MM.1S (cell line): Measurements from ENCODE around the gene TRIM32.

ENCODE experiments used
- DNase-seq: peaks from one replicate; pipeline ENCODE4 v3.0.0-alpha.2; 2015
- H2AFZ ChIP-seq: fragments of 300-600 bp; sonication (generic); 2 replicates; pipeline ENCODE4 v1.6.0; 2016; ENCODE audit warnings: antibody characterized with exemption, low read length
- H3F3A ChIP-seq: fragments of 300-600 bp; sonication (generic); 2 replicates; pipeline ENCODE4 v1.6.1; 2016; ENCODE audit warnings: mild to moderate bottlenecking, antibody characterized with exemption, low read length, moderate library complexity, mixed read lengths; ENCODE audit not compliant: insufficient read depth
- H3K27ac ChIP-seq: fragments of 300-600 bp; sonication (generic); 2 replicates; pipeline ENCODE4 v1.5.1; 2016; ENCODE audit warnings: mild to moderate bottlenecking, low read length
- H3K27me3 ChIP-seq: fragments of 300-600 bp; sonication (generic); replicated peaks from 2 replicates; pipeline ENCODE4 v1.6.0; 2016; ENCODE audit warnings: low read length; ENCODE audit not compliant: insufficient read depth
- H3K36me3 ChIP-seq: fragments of 300-600 bp; sonication (generic); replicated peaks from 2 replicates; pipeline ENCODE4 v1.6.1; 2016; ENCODE audit warnings: mild to moderate bottlenecking, low read length, mixed read lengths; ENCODE audit not compliant: insufficient read depth
- H3K4me1 ChIP-seq: fragments of 300-600 bp; sonication (generic); 2 replicates; pipeline ENCODE4 v1.6.1; 2016; ENCODE audit warnings: low read length, mixed read lengths
- H3K4me2 ChIP-seq: fragments of 300-600 bp; sonication (generic); 2 replicates; pipeline ENCODE4 v1.6.0; 2016; ENCODE audit warnings: low read depth, low read length
- H3K4me3 ChIP-seq: fragments of 300-600 bp; sonication (generic); 2 replicates; pipeline ENCODE4 v1.5.1; 2016; ENCODE audit warnings: low read length, mixed read lengths
- H3K79me2 ChIP-seq: fragments of 300-600 bp; sonication (generic); 2 replicates; pipeline ENCODE4 v1.6.1; 2016; ENCODE audit warnings: mixed run types, low read length, mixed read lengths
- H3K9ac ChIP-seq: fragments of 300-600 bp; sonication (generic); 2 replicates; pipeline ENCODE4 v1.6.1; 2016; ENCODE audit warnings: low read length, mixed read lengths
- H3K9me2 ChIP-seq: fragments of 300-600 bp; sonication (generic); replicated peaks from 2 replicates; pipeline ENCODE4 v1.6.1; 2016; ENCODE audit warnings: mild to moderate bottlenecking, low read length, mixed read lengths; ENCODE audit not compliant: insufficient read depth
- H3K9me3 ChIP-seq: fragments of 300-600 bp; sonication (generic); replicated peaks from 2 replicates; pipeline ENCODE4 v1.6.1; 2016; ENCODE audit warnings: mild to moderate bottlenecking, low read length, mixed read lengths; ENCODE audit not compliant: insufficient read depth
- H4K20me1 ChIP-seq: fragments of 300-600 bp; sonication (generic); 2 replicates; pipeline ENCODE4 v1.6.1; 2016; ENCODE audit warnings: mild to moderate bottlenecking, low read length, moderate library complexity, mixed read lengths; ENCODE audit not compliant: insufficient read depth
- CTCF ChIP-seq: fragments of 300-600 bp; sonication (generic); IDR thresholded peaks from 2 replicates; pipeline ENCODE4 v1.5.1; 2016; ENCODE audit warnings: antibody characterized with exemption, low read length, mixed read lengths
- EZH2 ChIP-seq: fragments of 300-600 bp; sonication (generic); optimal IDR thresholded peaks from 2 replicates; pipeline ENCODE3; 2017; ENCODE audit warnings: low read depth, mild to moderate bottlenecking, antibody characterized with exemption, low read length, mixed read lengths
- EZH2phosphoT487 ChIP-seq: fragments of 300-600 bp; sonication (generic); IDR thresholded peaks from 2 replicates; pipeline ENCODE4 v1.6.1; 2018; ENCODE audit warnings: antibody characterized with exemption, low read length

Gene TRIM32

GRCh38 chr9:116721944-116722343, 34.8 kb downstream of the TRIM32 start:
- Histone ChIP-seq H3K4me2 (no peak overlapping the region), H3K9me3 (no peaks in the 10 kb centered on the region), H3K36me3 (no peaks in the 10 kb centered on the region), H3K4me1 (no peaks in the 10 kb centered on the region), H3K27me3 (no peaks in the 10 kb centered on the region), H3K4me3 (no peak overlapping the region), H3F3A (no peaks in the 10 kb centered on the region), H3K79me2 (no peaks in the 10 kb centered on the region), H3K9ac (no peak overlapping the region), H3K27ac (no peak overlapping the region), H4K20me1 (no peaks in the 10 kb centered on the region), H3K9me2 (no peaks in the 10 kb centered on the region), H2AFZ (no peak overlapping the region)
- TF ChIP-seq EZH2phosphoT487 (no peak), CTCF (no peak), EZH2 (no peak)
- DNase-seq: no peak

- Histone ChIP-seq H3K9me2 (no peaks in the 10 kb centered on the region), H3K9me3 (no peaks in the 10 kb centered on the region), H4K20me1 (no peaks in the 10 kb centered on the region), H3K4me3 (no peak overlapping the region), H3K9ac (no peak overlapping the region), H3F3A (no peaks in the 10 kb centered on the region), H3K27ac (no peak overlapping the region), H3K27me3 (no peaks in the 10 kb centered on the region), H3K79me2 (no peaks in the 10 kb centered on the region), H2AFZ (no peak overlapping the region), H3K4me2 (no peak overlapping the region), H3K36me3 (no peaks in the 10 kb centered on the region), H3K4me1 (no peaks in the 10 kb centered on the region)
- TF ChIP-seq CTCF (no peak), EZH2 (no peak), EZH2phosphoT487 (no peak)
- DNase-seq: no peak
Measured at GRCh38 chr9:116724123-116724522, 37.0 kb downstream of the TRIM32 start.

- Histone ChIP-seq H3K4me1 (no peaks in the 10 kb centered on the region), H3K4me3 (no peak overlapping the region), H3F3A (no peaks in the 10 kb centered on the region), H3K27ac (no peak overlapping the region), H3K36me3 (no peaks in the 10 kb centered on the region), H3K9me2 (no peaks in the 10 kb centered on the region), H3K79me2 (no peaks in the 10 kb centered on the region), H3K27me3 (no peaks in the 10 kb centered on the region), H3K9me3 (no peaks in the 10 kb centered on the region), H2AFZ (no peak overlapping the region), H3K9ac (no peak overlapping the region), H4K20me1 (no peaks in the 10 kb centered on the region), H3K4me2 (no peak overlapping the region)
- no peak for TF ChIP-seq EZH2
- TF ChIP-seq CTCF: no peak
- TF ChIP-seq EZH2phosphoT487: no peak
- no peak for DNase-seq
Measured at GRCh38 chr9:116726602-116727001, 39.5 kb downstream of the TRIM32 start.
